Glutamatergic neuron (in vitro differentiated cells): ENCODE data around the gene ATP2B2. TPM values are rescaled to one million over a fixed set of nuclear protein-coding genes. Genes with fewer than 3 reads are reported as not detected.

Experiments
- DNase-seq: peaks from one replicate; pipeline ENCODE4 v3.0.0; 2022
- H3K27ac Mint-ChIP-seq: one replicate; pipeline ENCODE4 v1.8.0; 2020; ENCODE audit warnings: mild to moderate bottlenecking, mixed read lengths, inconsistent platforms; ENCODE audit not compliant: unreplicated experiment
- H3K27me3 Mint-ChIP-seq: one replicate; pipeline ENCODE4 v1.8.0; 2020; ENCODE audit warnings: mild to moderate bottlenecking, moderate library complexity, mixed read lengths, inconsistent platforms; ENCODE audit not compliant: unreplicated experiment
- H3K36me3 Mint-ChIP-seq: one replicate; pipeline ENCODE4 v1.8.0; 2020; ENCODE audit warnings: mild to moderate bottlenecking, mixed read lengths, inconsistent platforms; ENCODE audit not compliant: unreplicated experiment
- H3K4me1 Mint-ChIP-seq: one replicate; pipeline ENCODE4 v1.8.0; 2020; ENCODE audit warnings: mild to moderate bottlenecking, low read depth, mixed read lengths, inconsistent platforms; ENCODE audit not compliant: unreplicated experiment
- H3K4me3 Mint-ChIP-seq: one replicate; pipeline ENCODE4 v1.8.0; 2020; ENCODE audit warnings: mild to moderate bottlenecking, mixed read lengths, inconsistent platforms; ENCODE audit not compliant: unreplicated experiment
- H3K9me3 Mint-ChIP-seq: one replicate; pipeline ENCODE4 v1.8.0; 2020; ENCODE audit warnings: mild to moderate bottlenecking, moderate library complexity, mixed read lengths, inconsistent platforms; ENCODE audit not compliant: unreplicated experiment
- CTCF ChIP-seq: fragments of 200-600 bp; sonication (generic); IDR thresholded peaks from one replicate; pipeline ENCODE4 v1.5.0; 2021; ENCODE audit not compliant: partially characterized antibody, unreplicated experiment
- total RNA-seq: library from RNA; stranded (reverse); fragmentation: NEBNext Ultra II Directional; extraction: Animal tissue kit (Norgen Biotek cat#: 25700); gene quantifications from one replicate; pipeline ENCODE4 v1.2.1, GENCODE V29; 2021; ENCODE audit not compliant: unreplicated experiment

The ATP2B2 gene
- total RNA-seq, 1 donor from 2014 or later, result 31.2 TPM

- DNase-seq, result no peak
- Mint-ChIP-seq H3K36me3 (no peaks in the 10 kb centered on the region), H3K9me3 (peaks cover 12% of the 10 kb centered on the region), H3K27me3 (peaks cover 9% of the 10 kb centered on the region), H3K4me3 (no peak overlapping the region), H3K27ac (peak overlapping the region; percentile 31), H3K4me1 (peaks cover 42% of the 10 kb centered on the region)
- no peak for TF ChIP-seq CTCF
Measured at GRCh38 chr3:10343526-10343925, 161.9 kb downstream of the ATP2B2 start.

- no peak overlapping the region for H3K27ac Mint-ChIP-seq
- peaks cover 11% of the 10 kb centered on the region for H3K27me3 Mint-ChIP-seq
- peaks cover 15% of the 10 kb centered on the region for H3K9me3 Mint-ChIP-seq
- H3K4me3 Mint-ChIP-seq, result no peak overlapping the region
- TF ChIP-seq CTCF, result no peak
- no peaks in the 10 kb centered on the region for H3K36me3 Mint-ChIP-seq
- no peak for DNase-seq
- H3K4me1 Mint-ChIP-seq, result peaks cover 38% of the 10 kb centered on the region
Measured at GRCh38 chr3:10342781-10343180, 162.6 kb downstream of the ATP2B2 start.

GRCh38 chr3:10341901-10342398, 163.4 kb downstream of the ATP2B2 start:
- no peak for TF ChIP-seq CTCF
- Mint-ChIP-seq H3K36me3 (no peaks in the 10 kb centered on the region), H3K27me3 (peaks cover 11% of the 10 kb centered on the region), H3K27ac (no peak overlapping the region), H3K9me3 (peaks cover 14% of the 10 kb centered on the region), H3K4me1 (peaks cover 31% of the 10 kb centered on the region), H3K4me3 (no peak overlapping the region)
- no peak for DNase-seq

- Mint-ChIP-seq H3K9me3 (peaks cover 11% of the 10 kb centered on the region), H3K27ac (peak overlapping the region; percentile 12), H3K4me1 (peaks cover 22% of the 10 kb centered on the region), H3K4me3 (no peak overlapping the region), H3K27me3 (peaks cover 11% of the 10 kb centered on the region), H3K36me3 (no peaks in the 10 kb centered on the region)
- no peak for TF ChIP-seq CTCF
- DNase-seq, result no peak
Measured at GRCh38 chr3:10340476-10340875, 164.9 kb downstream of the ATP2B2 start.

- peaks cover 11% of the 10 kb centered on the region for H3K9me3 Mint-ChIP-seq
- H3K27ac Mint-ChIP-seq, result no peak overlapping the region
- H3K27me3 Mint-ChIP-seq, result peaks cover 11% of the 10 kb centered on the region
- TF ChIP-seq CTCF, result no peak
- H3K4me3 Mint-ChIP-seq, result peak overlapping the region; percentile 45
- H3K4me1 Mint-ChIP-seq, result peaks cover 18% of the 10 kb centered on the region
- H3K36me3 Mint-ChIP-seq, result no peaks in the 10 kb centered on the region
- no peak for DNase-seq
Measured at GRCh38 chr3:10340046-10340445, 165.3 kb downstream of the ATP2B2 start.
